Activated CD4-positive, alpha-beta T cell treated with anti-CD3 and anti-CD28 coated beads for 24 hours (primary cell): Measurements from ENCODE around the gene TMCC2.
"Not testable (repeated sequence)": the region's sequence is repeated elsewhere in the genome, so short reads cannot be mapped to it uniquely, and the experiment has no call there.

ENCODE experiments used
- DNase-seq, 2 donors: peaks; one replicate each; pipeline ENCODE4 v3.0.0-alpha.2; 2020; ENCODE audit warnings: low read depth in 2 of 2

The TMCC2 gene

DNA sequence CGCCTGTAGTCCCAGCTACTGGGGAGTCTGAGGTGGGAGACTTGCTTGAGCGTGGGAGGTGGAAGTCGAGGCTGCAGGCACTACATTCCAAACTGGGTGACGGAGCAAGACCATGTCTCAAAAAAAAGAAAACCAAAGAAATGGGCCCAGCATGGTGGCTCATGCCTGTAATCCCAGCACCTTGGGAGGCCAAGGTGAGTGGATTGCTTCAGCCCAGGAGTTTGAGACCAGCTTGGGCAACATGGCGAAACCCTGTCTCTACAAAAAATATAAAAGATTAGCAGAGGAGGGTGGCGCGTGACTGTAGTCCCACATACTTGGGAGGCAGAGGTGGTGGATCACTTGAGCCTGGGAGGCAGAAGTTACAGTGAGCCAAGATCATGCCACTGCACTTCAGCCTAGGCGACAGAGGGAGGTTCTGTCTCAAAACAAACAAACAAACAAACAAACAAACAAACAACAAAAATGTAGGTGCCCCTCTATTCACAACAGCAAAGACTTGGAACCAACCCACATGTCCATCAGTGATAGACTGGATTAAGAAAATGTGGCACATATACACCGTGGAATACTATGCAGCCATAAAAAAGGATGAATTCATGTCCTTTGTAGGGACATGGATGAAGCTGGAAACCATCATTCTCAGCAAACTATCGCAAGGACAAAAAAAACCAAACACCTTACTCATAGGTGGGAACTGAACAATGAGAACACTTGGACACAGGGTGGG is 53.1 kb downstream of the TMCC2 start:
- DNase-seq: not testable (repeated sequence)

DNA sequence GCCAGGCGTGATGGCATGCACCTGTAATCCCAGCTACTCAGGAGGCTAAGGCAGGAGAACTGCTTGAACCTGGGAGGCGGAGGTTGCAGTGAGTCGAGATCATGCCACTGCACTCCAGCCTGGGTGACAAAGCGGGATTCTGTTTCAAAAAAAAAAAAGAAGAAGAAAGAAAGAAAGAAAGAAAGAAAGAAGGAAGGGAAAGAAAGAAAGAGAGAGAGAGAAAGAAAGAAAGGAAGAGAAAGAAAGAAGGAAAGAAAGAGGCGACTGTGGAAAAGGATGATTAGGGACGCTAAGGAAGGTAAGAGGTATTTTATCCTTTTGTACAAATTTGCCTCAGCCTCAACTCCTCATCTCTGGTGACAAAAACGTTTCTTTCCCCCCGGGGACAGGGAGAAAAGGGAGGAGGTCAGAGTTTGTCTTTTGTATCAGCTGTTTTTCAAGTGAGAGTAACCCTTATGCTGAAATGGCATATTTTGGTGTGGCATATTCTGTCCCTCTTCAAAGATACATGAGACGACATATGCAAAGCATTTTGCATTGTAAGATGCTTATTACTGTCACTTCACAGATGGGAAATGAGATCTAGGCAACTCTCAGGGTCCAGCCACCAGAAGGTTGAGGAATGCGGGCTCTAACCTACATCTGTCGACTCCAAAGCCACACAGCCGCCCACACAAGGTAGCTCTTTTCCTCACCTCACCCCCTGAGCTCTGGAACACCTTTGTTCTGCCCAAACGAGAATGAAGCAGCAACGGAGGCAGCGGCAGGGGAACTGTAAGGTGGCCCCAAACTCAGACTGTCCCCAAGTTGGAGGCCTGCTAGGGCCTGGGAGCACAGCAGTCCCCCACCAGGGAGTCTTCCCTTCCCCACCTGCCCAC is 55.8 kb downstream of the TMCC2 start:
- DNase-seq: no peak

DNA sequence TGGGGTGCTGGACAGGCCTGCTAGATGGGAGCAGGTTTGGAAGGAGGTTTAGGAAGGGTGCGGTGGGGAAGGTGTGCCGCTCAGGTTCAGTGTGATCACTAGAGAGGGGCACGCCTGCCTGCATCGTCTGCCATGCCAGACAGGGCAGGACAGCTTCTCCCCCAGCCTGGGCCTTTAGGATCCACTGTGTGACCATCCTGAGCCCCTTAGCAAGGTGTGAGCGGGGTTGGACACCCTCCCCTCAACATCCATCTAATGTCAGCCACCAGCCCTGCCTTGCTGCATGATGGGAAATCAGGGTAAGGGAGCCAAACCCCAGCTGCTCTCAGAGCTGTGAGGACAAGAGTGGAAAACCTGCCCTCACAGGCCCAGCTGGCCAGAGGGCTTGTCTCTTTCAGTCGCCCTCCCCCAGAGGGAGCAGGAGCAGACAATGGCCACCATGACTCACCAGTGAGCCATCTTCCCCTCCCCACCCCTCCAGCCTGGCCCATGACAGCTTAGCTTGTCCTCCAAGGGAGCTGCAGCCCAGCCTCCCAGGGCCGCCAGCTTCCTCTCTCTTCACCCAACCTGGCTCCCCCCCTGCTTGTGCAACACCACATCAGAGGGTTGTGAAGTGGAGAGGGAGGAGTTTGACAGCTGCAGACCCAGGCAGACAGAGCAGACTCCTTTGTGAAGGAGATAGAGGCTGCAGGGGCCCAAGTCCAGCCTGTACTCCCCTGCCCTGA is 56.8 kb downstream of the TMCC2 start:
- peak; percentile 42 to 69 for DNase-seq

DNA sequence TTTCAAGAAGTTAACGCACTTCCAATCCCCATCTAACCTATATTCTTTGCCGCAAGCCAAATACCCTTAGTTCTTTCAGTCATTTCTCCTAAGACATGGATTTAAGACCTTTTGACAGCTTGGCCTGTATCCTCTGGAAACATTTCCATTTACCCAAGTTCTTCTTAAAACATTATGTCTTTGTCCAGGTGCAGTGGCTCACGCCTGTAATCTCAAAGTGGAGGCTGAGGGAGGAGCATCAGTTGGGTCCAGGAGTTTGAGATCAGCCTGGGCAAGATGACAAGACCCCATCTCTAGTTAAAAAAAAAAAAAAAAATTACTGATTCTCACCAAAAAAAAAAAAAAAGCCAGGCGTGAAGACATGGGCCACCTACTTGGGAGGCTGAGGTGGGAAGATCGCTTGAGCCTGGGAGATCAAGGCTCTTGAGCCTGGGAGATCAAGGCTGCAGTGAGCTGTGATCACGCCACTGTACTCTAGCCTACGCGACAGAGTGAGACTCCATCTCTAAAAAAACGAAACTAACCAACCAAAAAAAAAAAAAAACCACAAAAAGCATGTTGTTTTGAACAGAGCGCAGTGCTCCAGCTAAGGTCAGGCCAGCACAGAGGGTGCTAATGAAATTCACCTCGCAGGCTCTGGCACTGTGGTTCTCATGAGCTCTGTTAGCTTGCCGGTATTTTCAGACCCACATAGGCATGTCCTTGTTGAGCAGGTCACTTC is 57.8 kb downstream of the TMCC2 start:
- peak; percentile 25 to 27 for DNase-seq

DNA sequence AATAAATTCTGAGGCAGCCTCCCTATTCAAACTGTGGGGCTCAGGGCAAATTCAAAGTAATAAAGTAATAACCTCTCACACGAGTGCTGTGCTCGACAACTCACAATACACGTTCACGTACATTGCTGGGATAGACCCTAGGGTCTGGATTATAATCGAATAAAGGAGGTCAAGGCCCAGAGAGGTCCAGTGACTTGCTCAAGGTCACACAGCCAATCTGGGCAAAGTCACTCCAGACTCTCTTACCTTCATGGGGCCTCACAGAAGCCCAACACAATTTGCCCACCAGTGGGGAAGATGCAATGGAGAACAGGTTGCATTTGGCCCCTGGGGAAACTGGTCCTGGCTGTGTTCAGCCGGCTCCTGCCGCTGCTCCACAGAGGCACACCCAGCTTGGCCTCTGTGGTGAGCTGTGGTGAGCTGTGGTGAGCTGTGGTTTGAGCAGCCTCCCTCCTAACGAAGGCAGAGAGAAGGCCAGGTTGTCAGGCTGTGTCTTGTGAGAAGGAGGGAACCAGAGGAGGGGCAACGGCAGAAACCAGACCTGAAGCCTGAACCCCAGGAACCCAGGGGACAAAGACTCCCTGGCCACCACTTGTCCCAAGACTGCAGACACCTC is 58.7 kb downstream of the TMCC2 start:
- peak in 1 of 2 donors; percentile 63 for DNase-seq

- no peak for DNase-seq
Measured at GRCh38 chr1:205287076-205287475, 59.3 kb downstream of the TMCC2 start.

DNA sequence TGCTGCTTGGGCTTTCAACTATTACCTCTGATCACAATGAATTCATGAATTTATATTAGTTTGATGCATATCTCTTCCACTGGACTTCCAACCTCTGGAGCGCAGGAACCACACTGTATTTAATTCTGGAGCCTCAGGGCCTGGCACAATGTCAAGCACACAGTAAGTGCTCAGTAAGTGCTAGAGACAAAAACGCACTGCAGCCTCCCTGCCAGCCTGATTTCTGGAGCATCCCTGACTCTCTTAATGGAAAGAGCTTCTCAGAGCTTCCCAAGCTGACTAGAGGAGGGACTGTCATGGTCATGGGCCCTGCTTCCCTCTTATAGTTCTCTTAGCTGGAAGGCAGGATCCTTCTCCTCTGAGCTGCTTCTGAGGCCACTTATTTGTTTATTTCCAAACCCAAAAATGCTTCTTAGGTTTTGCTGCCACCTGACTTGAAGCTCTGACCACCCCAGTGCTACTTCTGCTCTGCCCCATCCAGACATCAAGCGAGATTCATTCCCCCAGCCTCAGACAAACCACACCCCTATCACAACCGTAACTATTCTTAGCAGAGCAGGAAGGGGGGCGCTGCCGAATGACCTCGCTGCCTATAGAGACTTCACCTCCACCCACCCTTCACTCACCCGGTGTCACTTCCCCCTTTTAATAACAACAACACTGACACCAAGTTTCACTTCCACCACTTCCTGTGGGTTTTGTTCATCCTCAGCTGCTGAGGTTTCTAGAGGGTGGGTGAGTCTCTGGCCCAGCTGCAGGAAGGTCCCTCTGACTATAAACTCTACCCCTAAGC is 60.2 kb downstream of the TMCC2 start:
- DNase-seq: peak; percentile 48 to 58

- DNase-seq: no peak
Measured at GRCh38 chr1:205291596-205291995, 63.9 kb downstream of the TMCC2 start.

- no peak for DNase-seq
Measured at GRCh38 chr1:205293350-205294074, 65.8 kb downstream of the TMCC2 start.

DNA sequence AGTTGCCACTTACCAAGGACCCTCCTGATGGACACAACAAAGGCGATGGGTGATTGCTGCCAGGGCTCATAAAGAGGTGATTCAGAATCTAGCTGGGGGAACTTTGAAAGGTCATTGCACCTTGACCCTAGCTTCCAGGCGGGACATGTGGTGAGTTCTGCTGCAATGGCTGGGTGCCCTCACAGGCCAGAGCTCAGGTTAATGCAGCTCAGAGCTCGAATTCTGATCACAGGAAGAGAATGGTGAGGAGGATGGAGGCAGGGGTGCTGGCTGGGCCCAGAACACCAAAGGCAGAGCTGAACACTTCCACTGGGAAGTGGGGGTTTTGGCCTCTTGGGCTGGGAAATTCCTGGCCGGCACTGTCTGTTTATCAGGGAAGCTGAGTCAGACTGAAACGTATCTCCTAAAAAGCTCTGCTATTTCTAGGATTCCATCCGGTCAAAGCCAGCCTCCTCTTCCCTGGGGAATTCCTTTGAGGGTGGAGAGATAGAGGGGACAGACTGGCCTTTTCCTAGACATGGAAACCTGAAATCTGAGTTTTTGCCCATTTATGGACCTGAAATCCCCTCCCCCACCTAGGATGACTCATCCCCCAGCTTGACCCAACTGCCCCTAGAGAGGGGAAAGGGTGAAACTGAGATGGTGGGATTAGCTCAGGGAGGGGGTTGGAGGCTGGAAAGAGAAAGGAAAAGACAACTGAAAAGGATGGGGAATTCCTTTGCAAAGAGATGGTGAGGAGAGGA is 66.6 kb downstream of the TMCC2 start:
- DNase-seq: no peak

DNA sequence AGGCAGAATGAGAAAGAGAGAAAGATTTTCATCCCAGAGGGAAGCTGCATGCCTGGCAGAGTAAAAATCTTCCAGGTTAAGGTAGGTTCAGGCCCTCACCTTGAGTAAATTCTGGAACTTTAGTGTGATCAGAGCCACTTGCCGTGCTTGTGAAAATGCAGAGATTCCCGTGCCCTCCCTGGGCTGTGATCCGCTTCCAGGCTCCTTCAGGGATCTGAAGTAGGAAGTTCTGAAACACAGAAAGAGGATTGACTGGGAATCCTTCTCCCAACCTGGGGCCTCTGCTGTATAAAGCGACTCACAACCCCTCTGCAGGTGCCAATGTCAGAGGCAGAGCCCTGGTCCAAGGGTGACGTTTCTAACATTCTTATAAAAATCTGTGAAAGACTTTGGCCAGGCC is 67.2 kb downstream of the TMCC2 start:
- DNase-seq: no peak

DNA sequence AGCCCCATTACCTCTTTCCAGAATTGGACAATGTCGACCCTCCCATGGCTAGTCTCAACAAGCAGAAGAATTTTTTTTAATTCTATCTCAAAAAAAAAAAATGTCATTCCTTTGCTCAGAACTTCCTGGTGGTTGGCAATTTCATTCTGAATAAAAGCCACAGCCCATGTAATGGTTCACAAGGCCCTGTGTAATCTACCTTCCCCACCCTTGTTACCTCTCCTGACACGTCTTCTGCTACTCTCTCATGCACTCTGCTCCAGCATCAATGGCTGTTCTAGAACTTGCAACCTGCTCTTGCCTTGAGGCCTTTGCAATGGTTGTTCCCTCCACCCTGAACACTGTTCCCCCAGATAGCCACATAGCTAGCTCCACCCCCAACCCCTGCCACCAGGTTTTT is 68.4 kb downstream of the TMCC2 start:
- DNase-seq: no peak

- DNase-seq: not testable (repeated sequence)
Measured at GRCh38 chr1:205297546-205298177, 69.9 kb downstream of the TMCC2 start.

GRCh38 chr1:205298191-205298994 is 70.6 kb downstream of the TMCC2 start:
- DNase-seq: no peak

GRCh38 chr1:205300149-205300548 is 72.4 kb downstream of the TMCC2 start:
- no peak for DNase-seq

DNA sequence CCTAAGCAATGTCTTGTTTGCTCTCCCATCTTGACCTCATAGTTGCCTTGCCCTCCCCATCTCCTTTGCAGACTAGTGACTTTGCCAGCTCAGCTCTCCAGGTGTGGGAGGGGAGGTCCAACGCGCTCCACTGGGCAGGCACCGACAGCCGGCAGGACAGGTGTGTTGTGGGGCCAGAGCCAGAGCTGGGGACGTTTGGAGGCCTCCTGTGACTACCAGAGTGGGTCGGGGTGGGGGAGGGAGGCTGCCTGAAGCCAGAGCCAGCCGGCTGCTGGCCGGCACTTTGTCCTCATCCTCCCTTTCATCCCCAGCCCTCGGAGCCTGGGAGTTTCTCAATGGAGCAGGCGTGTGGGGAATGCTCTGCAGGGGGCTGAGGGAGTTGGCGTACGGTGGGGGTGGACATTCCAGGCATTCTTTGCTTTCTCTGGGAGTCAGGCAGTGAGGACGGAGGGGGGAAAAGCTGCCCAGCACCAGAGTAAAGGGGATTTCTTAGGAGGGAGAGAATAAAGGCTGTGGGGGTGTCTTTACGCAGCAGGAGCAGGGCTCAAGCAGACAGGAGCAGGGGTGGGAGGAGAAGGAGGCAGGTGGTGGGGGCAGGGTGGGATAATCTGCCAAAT is 73.6 kb downstream of the TMCC2 start:
- DNase-seq: no peak
